Measurements from ENCODE around the gene ZNF628.

The ZNF628 gene

DNA sequence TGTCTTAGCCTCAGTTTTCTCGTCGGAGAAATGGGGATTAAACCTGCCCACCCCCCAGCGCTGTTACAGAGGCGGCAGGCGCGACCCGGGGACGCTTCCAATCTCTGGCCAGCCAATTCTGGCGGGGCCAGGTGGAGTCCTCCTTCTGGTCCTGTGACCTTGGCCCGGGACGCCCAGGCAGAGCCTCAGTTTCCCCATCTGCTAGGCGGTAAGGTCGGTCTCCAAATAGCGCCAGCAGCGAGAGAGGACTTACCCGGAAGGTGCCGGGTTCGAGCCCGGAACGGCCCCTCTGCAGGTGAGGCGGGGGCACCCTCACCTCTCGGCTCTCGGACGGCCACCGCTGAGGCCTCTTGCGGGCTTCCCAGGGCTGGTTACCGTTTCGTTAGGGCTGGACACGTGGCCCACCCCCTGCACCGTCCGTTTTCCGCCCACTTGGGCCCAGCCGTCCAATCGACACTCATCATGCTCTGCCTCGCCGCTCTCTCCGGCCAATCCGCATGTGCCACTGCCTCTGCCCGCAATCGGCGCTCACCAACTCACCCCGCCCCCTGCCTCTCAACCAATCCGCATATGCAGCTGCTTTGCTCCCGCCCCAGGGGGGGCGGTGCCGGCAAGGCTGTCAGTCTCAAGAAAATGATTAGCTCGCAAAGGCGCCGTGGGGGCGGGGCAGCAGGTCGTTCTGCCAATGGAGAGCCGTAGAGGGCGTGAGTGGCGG lies 15.0 kb upstream of the ZNF628 start, which contains the start of gene ISOC2:
TSS of gene ISOC2 (minus strand) at position 384 of the 715 bp plus-strand sequence. CDS start 5,156 bp downstream, outside the sequence.
- peak within 1 kb of the TSS; percentile 97 for H3K4me3 ChIP-seq (ENCODE audit: low read length)
- H3K4me2 ChIP-seq (ENCODE audit: low read length): peak within 1 kb of the TSS; percentile 99
- no peaks in the 10 kb centered on the region for H3K36me3 ChIP-seq (ENCODE audit: insufficient read depth, low read length)
- no peaks in the 10 kb centered on the region for H3K27me3 ChIP-seq (ENCODE audit: control insufficient read depth, insufficient read depth, low read length)
- no peaks in the 10 kb centered on the region for H3K9me3 ChIP-seq (replicated peaks; ENCODE audit: low read length)
- H3K9ac ChIP-seq (ENCODE audit: low read depth, low read length): peak within 1 kb of the TSS; percentile 96
- peaks cover 25% of the 10 kb centered on the region for H3K4me1 ChIP-seq (ENCODE audit: control insufficient read depth, insufficient read depth, low read length)

GRCh38 chr19:55461974-55462626 lies 14.3 kb upstream of the ZNF628 start:
- H3K4me1 ChIP-seq (ENCODE audit: control insufficient read depth, insufficient read depth, low read length): peaks cover 25% of the 10 kb centered on the region
- H3K9me3 ChIP-seq (replicated peaks; ENCODE audit: low read length): no peaks in the 10 kb centered on the region
- no peaks in the 10 kb centered on the region for H3K27me3 ChIP-seq (ENCODE audit: control insufficient read depth, insufficient read depth, low read length)
- H3K4me3 ChIP-seq (ENCODE audit: low read length): peak overlapping the region; percentile 73
- H3K9ac ChIP-seq (ENCODE audit: low read depth, low read length): peak overlapping the region; percentile 73
- H3K36me3 ChIP-seq (ENCODE audit: insufficient read depth, low read length): no peaks in the 10 kb centered on the region
- peak overlapping the region; percentile 91 for H3K4me2 ChIP-seq (ENCODE audit: low read length)

GRCh38 chr19:55462722-55463121 lies 13.7 kb upstream of the ZNF628 start:
- peaks cover 30% of the 10 kb centered on the region for H3K4me1 ChIP-seq (ENCODE audit: control insufficient read depth, insufficient read depth, low read length)
- no peak overlapping the region for H3K4me3 ChIP-seq (ENCODE audit: low read length)
- no peaks in the 10 kb centered on the region for H3K36me3 ChIP-seq (ENCODE audit: insufficient read depth, low read length)

DNA sequence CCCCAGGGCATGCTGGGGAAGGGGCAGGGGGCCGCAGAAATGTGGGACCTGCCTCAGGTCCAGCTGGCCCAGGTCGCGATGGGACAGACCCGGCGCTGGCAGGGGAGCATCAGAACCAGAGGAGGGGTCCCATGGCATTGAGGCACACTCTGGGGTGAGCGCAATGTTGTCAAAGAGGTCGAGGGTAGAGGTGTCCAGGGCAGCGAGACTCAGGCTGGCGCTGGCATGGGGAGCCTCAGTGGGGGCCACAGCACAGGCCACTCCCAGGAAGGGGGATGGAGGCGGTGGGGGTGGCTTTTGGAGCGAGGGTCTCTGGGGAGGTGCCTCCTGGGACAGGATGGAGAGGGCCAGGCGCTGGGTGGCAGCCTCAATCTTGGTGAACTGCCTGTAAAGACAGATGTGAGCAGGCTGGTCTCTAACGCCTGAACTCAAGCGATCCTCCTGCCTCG lies 12.8 kb upstream of the ZNF628 start:
- Histone ChIP-seq H3K27me3 (ENCODE audit: control insufficient read depth, insufficient read depth, low read length) (no peaks in the 10 kb centered on the region), H3K4me2 (ENCODE audit: low read length) (no peak overlapping the region), H3K4me3 (ENCODE audit: low read length) (no peak overlapping the region), H3K36me3 (ENCODE audit: insufficient read depth, low read length) (no peaks in the 10 kb centered on the region), H3K4me1 (ENCODE audit: control insufficient read depth, insufficient read depth, low read length) (peaks cover 35% of the 10 kb centered on the region), H3K9ac (ENCODE audit: low read depth, low read length) (no peak overlapping the region), H3K9me3 (replicated peaks; ENCODE audit: low read length) (no peaks in the 10 kb centered on the region)

More at GRCh38 chr19:55462722-55463121, 13.7 kb upstream of the ZNF628 start:
- no peak overlapping the region for H3K9ac ChIP-seq (ENCODE audit: low read depth, low read length)
- no peak overlapping the region for H3K4me2 ChIP-seq (ENCODE audit: low read length)
- H3K27me3 ChIP-seq (ENCODE audit: control insufficient read depth, insufficient read depth, low read length): no peaks in the 10 kb centered on the region
- H3K9me3 ChIP-seq (replicated peaks; ENCODE audit: low read length): no peaks in the 10 kb centered on the region

GRCh38 chr19:55464039-55464661 lies 12.3 kb upstream of the ZNF628 start:
- Histone ChIP-seq H3K4me2 (ENCODE audit: low read length) (no peak overlapping the region), H3K27me3 (ENCODE audit: control insufficient read depth, insufficient read depth, low read length) (no peaks in the 10 kb centered on the region), H3K9ac (ENCODE audit: low read depth, low read length) (no peak overlapping the region), H3K4me1 (ENCODE audit: control insufficient read depth, insufficient read depth, low read length) (peaks cover 35% of the 10 kb centered on the region), H3K36me3 (ENCODE audit: insufficient read depth, low read length) (no peaks in the 10 kb centered on the region), H3K4me3 (ENCODE audit: low read length) (no peak overlapping the region), H3K9me3 (replicated peaks; ENCODE audit: low read length) (no peaks in the 10 kb centered on the region)

DNA sequence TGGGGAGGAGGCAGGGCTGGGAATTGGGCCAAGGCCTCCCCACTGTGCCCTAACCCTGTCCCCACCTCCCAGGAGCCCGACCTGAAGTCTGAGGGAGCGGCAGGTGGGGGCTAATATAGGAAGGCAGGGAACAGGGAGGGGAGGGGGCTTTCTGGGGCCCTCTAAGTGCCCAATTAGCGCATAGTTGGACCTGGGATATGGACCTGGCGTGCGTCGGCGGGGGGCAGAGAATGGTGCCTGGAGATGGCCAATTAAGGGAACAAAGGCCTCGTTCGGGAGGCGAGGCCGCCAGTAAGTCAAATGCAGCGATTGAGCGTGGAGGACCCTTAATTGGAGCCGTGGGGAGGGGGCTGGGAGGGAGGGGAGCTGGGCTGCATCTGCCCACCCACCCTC lies 11.8 kb upstream of the ZNF628 start, which contains the start of gene C19orf85:
TSS of gene C19orf85 (minus strand) at position 90 of the 393 bp plus-strand sequence. CDS start 197 bp downstream, outside the sequence.
- H3K9ac ChIP-seq (ENCODE audit: low read depth, low read length): no peak within 1 kb of the TSS
- H3K4me1 ChIP-seq (ENCODE audit: control insufficient read depth, insufficient read depth, low read length): peaks cover 33% of the 10 kb centered on the region

DNA sequence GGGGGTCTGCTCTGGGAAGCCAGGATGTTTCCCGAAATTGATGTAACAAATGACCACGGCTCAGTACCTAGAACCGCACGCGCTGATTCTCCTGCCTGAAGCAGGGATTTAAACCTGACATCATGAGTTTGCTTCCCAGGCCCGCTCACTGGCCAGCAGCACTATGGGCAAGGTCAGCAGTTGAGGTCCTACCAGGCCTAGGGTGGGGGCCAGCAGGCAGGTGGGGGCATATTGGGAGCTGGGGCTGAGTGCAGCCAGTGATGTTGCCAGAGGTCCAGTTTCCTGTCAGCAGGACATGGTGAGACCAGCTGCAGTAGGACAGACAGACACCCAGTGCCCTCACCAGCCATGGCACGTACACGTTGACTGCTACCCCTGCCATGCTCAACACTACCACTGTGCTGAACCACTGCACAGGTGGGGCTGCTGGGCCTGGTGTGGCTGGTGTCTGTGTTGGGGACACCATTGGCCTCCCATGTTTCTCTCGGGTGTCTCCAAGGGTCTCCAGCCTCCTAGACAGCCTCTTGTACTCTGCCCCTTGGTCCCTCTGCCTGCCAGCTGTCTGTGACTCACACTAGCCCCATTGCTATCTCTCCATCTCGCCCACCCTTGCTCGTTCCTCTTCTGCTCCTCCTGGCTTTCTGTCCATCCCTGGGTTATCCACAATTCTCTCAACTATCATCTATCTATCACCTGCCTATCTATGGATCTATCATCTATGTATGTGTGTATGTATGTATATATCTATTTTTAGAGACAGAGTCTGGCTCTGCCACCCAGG lies 10.8 kb upstream of the ZNF628 start:
- Histone ChIP-seq H3K4me2 (ENCODE audit: low read length) (no peak overlapping the region), H3K9ac (ENCODE audit: low read depth, low read length) (no peak overlapping the region), H3K4me1 (ENCODE audit: control insufficient read depth, insufficient read depth, low read length) (peaks cover 23% of the 10 kb centered on the region), H3K36me3 (ENCODE audit: insufficient read depth, low read length) (no peaks in the 10 kb centered on the region), H3K9me3 (replicated peaks; ENCODE audit: low read length) (no peaks in the 10 kb centered on the region), H3K4me3 (ENCODE audit: low read length) (no peak overlapping the region), H3K27me3 (ENCODE audit: control insufficient read depth, insufficient read depth, low read length) (no peaks in the 10 kb centered on the region)

More for the DNA sequence above, 11.8 kb upstream of the ZNF628 start, which contains the start of gene C19orf85:
- H3K4me3 ChIP-seq (ENCODE audit: low read length): no peak within 1 kb of the TSS
- H3K4me2 ChIP-seq (ENCODE audit: low read length): no peak within 1 kb of the TSS
- H3K9me3 ChIP-seq (replicated peaks; ENCODE audit: low read length): no peaks in the 10 kb centered on the region
- no peaks in the 10 kb centered on the region for H3K36me3 ChIP-seq (ENCODE audit: insufficient read depth, low read length)
- no peaks in the 10 kb centered on the region for H3K27me3 ChIP-seq (ENCODE audit: control insufficient read depth, insufficient read depth, low read length)

DNA sequence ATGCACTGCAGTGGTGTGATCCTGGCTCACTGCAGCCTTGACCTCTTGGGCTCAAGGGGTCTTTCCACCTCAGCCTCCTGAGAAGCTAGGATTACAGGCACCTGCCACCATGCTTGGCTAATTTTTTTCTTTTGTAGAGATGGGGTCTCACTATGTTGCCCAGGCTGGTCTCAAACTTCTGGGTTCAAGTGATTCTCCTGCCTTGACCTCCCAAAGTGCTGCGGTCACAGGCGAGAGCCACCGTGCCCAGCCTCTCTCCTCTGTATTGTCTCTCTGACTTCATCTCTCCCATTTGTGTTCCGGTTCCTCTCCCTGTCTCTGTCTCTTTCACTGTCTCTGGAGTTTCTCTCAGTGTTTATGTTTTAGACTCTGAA lies 10.2 kb upstream of the ZNF628 start:
- Histone ChIP-seq H3K4me3 (ENCODE audit: low read length) (no peak overlapping the region), H3K4me1 (ENCODE audit: control insufficient read depth, insufficient read depth, low read length) (peaks cover 17% of the 10 kb centered on the region), H3K4me2 (ENCODE audit: low read length) (no peak overlapping the region), H3K9ac (ENCODE audit: low read depth, low read length) (no peak overlapping the region), H3K36me3 (ENCODE audit: insufficient read depth, low read length) (no peaks in the 10 kb centered on the region), H3K27me3 (ENCODE audit: control insufficient read depth, insufficient read depth, low read length) (no peaks in the 10 kb centered on the region), H3K9me3 (replicated peaks; ENCODE audit: low read length) (no peaks in the 10 kb centered on the region)

DNA sequence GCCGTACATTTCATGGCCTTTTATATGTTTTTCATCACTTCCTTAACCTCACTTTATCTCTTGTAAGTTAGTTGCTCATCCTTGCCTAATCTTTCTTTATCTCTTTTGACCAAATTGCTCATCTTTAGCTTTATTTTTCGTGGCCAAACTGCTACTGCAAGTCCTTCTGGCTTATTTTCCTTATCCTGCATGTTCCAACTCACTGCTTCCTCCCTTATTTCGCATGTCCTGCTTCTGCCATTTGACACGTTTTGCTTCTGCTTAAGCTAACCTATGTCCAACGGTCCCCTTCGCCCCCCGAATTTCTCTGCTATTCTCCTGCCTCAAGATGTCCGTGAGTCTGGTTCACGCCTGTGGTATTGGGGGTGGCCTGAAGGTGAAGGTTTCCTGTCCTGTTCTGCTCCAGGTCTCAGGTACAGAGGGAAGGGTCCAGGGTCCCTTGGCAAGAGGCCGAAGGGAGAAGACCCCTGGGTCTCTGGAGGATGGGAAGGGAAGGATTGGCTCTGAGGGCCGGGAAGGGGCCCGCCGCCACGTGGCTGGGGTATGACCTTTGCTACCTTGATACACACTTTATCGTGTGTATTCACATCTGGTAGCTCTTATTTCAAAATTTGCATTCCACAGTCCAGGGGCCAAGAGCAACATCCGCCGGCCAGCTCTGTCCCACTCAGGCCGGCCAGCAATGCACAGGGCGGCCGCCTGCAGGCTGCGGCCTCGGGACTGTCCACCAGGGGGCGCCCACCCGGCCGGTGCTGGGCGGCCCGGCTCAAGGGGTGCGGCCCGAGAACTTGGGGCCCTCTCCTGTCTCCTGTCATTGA lies 9.0 kb upstream of the ZNF628 start:
- Histone ChIP-seq H3K4me1 (ENCODE audit: control insufficient read depth, insufficient read depth, low read length) (peaks cover 12% of the 10 kb centered on the region), H3K4me2 (ENCODE audit: low read length) (peak overlapping the region; percentile 32), H3K36me3 (ENCODE audit: insufficient read depth, low read length) (no peaks in the 10 kb centered on the region), H3K4me3 (ENCODE audit: low read length) (no peak overlapping the region), H3K27me3 (ENCODE audit: control insufficient read depth, insufficient read depth, low read length) (no peaks in the 10 kb centered on the region), H3K9me3 (replicated peaks; ENCODE audit: low read length) (no peaks in the 10 kb centered on the region), H3K9ac (ENCODE audit: low read depth, low read length) (no peak overlapping the region)

- Histone ChIP-seq H3K4me3 (ENCODE audit: low read length) (no peak overlapping the region), H3K36me3 (ENCODE audit: insufficient read depth, low read length) (no peaks in the 10 kb centered on the region), H3K4me2 (ENCODE audit: low read length) (peak overlapping the region; percentile 32), H3K9ac (ENCODE audit: low read depth, low read length) (no peak overlapping the region), H3K4me1 (ENCODE audit: control insufficient read depth, insufficient read depth, low read length) (peaks cover 18% of the 10 kb centered on the region), H3K9me3 (replicated peaks; ENCODE audit: low read length) (no peaks in the 10 kb centered on the region), H3K27me3 (ENCODE audit: control insufficient read depth, insufficient read depth, low read length) (no peaks in the 10 kb centered on the region)
These were observed 8.4 kb upstream of the ZNF628 start for GRCh38 chr19:55468054-55468393.
